ENCODE data around the gene RHOC.

- TF ChIP-seq, protein P1, sequence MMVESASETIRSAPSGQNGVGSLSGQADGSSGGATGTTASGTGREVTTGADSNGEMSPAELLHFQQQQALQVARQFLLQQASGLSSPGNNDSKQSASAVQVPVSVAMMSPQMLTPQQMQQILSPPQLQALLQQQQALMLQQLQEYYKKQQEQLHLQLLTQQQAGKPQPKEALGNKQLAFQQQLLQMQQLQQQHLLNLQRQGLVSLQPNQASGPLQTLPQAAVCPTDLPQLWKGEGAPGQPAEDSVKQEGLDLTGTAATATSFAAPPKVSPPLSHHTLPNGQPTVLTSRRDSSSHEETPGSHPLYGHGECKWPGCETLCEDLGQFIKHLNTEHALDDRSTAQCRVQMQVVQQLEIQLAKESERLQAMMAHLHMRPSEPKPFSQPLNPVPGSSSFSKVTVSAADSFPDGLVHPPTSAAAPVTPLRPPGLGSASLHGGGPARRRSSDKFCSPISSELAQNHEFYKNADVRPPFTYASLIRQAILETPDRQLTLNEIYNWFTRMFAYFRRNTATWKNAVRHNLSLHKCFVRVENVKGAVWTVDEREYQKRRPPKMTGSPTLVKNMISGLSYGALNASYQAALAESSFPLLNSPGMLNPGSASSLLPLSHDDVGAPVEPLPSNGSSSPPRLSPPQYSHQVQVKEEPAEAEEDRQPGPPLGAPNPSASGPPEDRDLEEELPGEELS (CRISPR knock-in tag; IDR thresholded peaks at IDR 0.05) = no peak
- TF ChIP-seq MAX (CRISPR knock-in tag; IDR thresholded peaks at IDR 0.05) (no peak), CTCF (IDR thresholded peaks at IDR 0.05) (no peak), FOXK1 (CRISPR knock-in tag; IDR thresholded peaks at IDR 0.05) (no peak), JUN (CRISPR knock-in tag; IDR thresholded peaks at IDR 0.05) (no peak), AFF4 (CRISPR knock-in tag; IDR thresholded peaks at IDR 0.05; ENCODE audit: borderline replicate concordance) (no peak), RELA (CRISPR knock-in tag; IDR thresholded peaks at IDR 0.05; ENCODE audit: borderline replicate concordance) (no peak), SOX15 (CRISPR knock-in tag; IDR thresholded peaks at IDR 0.05) (no peak)
- TF ChIP-seq, protein P2, sequence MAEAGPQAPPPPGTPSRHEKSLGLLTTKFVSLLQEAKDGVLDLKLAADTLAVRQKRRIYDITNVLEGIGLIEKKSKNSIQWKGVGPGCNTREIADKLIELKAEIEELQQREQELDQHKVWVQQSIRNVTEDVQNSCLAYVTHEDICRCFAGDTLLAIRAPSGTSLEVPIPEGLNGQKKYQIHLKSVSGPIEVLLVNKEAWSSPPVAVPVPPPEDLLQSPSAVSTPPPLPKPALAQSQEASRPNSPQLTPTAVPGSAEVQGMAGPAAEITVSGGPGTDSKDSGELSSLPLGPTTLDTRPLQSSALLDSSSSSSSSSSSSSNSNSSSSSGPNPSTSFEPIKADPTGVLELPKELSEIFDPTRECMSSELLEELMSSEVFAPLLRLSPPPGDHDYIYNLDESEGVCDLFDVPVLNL (CRISPR knock-in tag; IDR thresholded peaks at IDR 0.05; ENCODE audit: borderline replicate concordance, low read depth) = no peak
These were observed 34.9 kb downstream of the RHOC start for GRCh38 chr1:112672009-112672408.
